DND-41 (cell line): ENCODE results near the gene ADCY10.
"Not testable (repeated sequence)": the region's sequence is repeated elsewhere in the genome, so short reads cannot be mapped to it uniquely, and the experiment has no call there.

Experiments
- CTCF ChIP-seq: IDR thresholded peaks from 2 replicates; pipeline ENCODE4 v1.5.1; 2012; ENCODE audit warnings: borderline replicate concordance, low read length, moderate library complexity, mild to moderate bottlenecking; ENCODE audit not compliant: poor library complexity, severe bottlenecking; ENCODE audit errors: extremely low read depth
- EZH2 ChIP-seq: IDR thresholded peaks from 3 replicates; pipeline ENCODE4 v1.6.1; 2012; ENCODE audit warnings: borderline replicate concordance, low read depth, mild to moderate bottlenecking, moderate library complexity, low read length, inconsistent platforms; ENCODE audit not compliant: severe bottlenecking

- TF ChIP-seq EZH2, CTCF: not testable (repeated sequence)
These were observed 50.6 kb downstream of the ADCY10 start for GRCh38 chr1:167863191-167863920.
